GM12878 (cell line): ENCODE results near the gene DCAF5. TPM values are rescaled to one million over a fixed set of nuclear protein-coding genes. Genes with fewer than 3 reads are reported as not detected.

Source experiments
- CEBPB ChIP-seq, 2 experiments: fragments of 150-350 bp in 1 of 2; IDR thresholded peaks; 2 replicates each; pipeline ENCODE4 v1.6.1; 2012 to 2014; ENCODE audit warnings: low read depth in 2 of 2, low read length in 2 of 2, borderline replicate concordance in 1 of 2, inconsistent platforms in 1 of 2
- FOXM1 ChIP-seq: IDR thresholded peaks from 2 replicates; pipeline ENCODE4 v1.6.1; 2012; ENCODE audit warnings: low read depth, mild to moderate bottlenecking, inconsistent platforms, low read length, moderate library complexity
- HDGF ChIP-seq: fragments of 450-650 bp; IDR thresholded peaks from 2 replicates; pipeline ENCODE4 v1.6.1; 2016; ENCODE audit warnings: antibody characterized with exemption
- KLF5 ChIP-seq: fragments of 450-650 bp; IDR thresholded peaks from 2 replicates; pipeline ENCODE4 v1.6.1; 2014; ENCODE audit warnings: mild to moderate bottlenecking; ENCODE audit not compliant: partially characterized antibody
- MTA3 ChIP-seq: IDR thresholded peaks from 2 replicates; pipeline ENCODE4 v1.6.1; 2012; ENCODE audit warnings: low read length, inconsistent platforms, borderline replicate concordance
- NBN ChIP-seq: fragments of 450-650 bp; IDR thresholded peaks from 2 replicates; pipeline ENCODE4 v1.6.1; 2016
- PAX5 ChIP-seq: IDR thresholded peaks from 2 replicates; pipeline ENCODE4 v1.6.1; 2011; ENCODE audit warnings: low read depth, low read length, borderline replicate concordance
- RELA ChIP-seq: fragments of 450-650 bp; IDR thresholded peaks from 2 replicates; pipeline ENCODE4 v1.8.0; 2014; ENCODE audit warnings: borderline replicate concordance; ENCODE audit not compliant: partially characterized antibody
- RFX5 ChIP-seq: IDR thresholded peaks from 2 replicates; pipeline ENCODE4 v1.6.1; 2011; ENCODE audit warnings: low read depth, low read length, improper control_type of control experiment
- SMAD5 ChIP-seq: IDR thresholded peaks from 2 replicates; pipeline ENCODE4 v1.6.1; 2016; ENCODE audit warnings: antibody characterized with exemption, low read depth
- SMARCA5 ChIP-seq: fragments of 450-650 bp; IDR thresholded peaks from 2 replicates; pipeline ENCODE4 v1.6.1; 2017; ENCODE audit warnings: mild to moderate bottlenecking
- SPI1 ChIP-seq: IDR thresholded peaks from 2 replicates; pipeline ENCODE4 v1.6.1; 2011; ENCODE audit warnings: low read depth, mild to moderate bottlenecking, low read length, moderate library complexity, borderline replicate concordance; ENCODE audit not compliant: insufficient read depth
- SREBF2 ChIP-seq: IDR thresholded peaks from 2 replicates; pipeline ENCODE4 v1.6.1; 2012; ENCODE audit warnings: mild to moderate bottlenecking, low read length
- TAF1 ChIP-seq: IDR thresholded peaks from 2 replicates; pipeline ENCODE4 v1.6.1; 2011; ENCODE audit warnings: mild to moderate bottlenecking, low read depth, low read length, borderline replicate concordance
- TBL1XR1 ChIP-seq: IDR thresholded peaks from 2 replicates; pipeline ENCODE4 v1.6.1; 2012; ENCODE audit warnings: low read depth, low read length, improper control_type of control experiment
- ZNF217 ChIP-seq: fragments of 450-650 bp; IDR thresholded peaks from 2 replicates; pipeline ENCODE4 v1.6.1; 2017; ENCODE audit warnings: antibody characterized with exemption, mild to moderate bottlenecking
- polyA plus RNA-seq, 11 experiments: library from polyadenylated mRNA; depleted of rRNA in 4 of 11; unstranded in 6 of 11; stranded (reverse) in 5 of 11; fragments of >200 nt; fragmentation: Nextera tagmentation in 4 of 11; fragmentation: Illumina TruSeq in 1 of 11; extraction: Ambion mirVana in 4 of 11; extraction: Trizol in 1 of 11; gene quantifications; 1 replicate in 1 of 11; 2 replicates in 10 of 11; pipeline versions ENCODE4 v1.2.1 to v1.2.3, GENCODE V29; 2011 to 2016; ENCODE audit warnings: inconsistent platforms in 2 of 11, missing spikeins in 2 of 11, low read depth in 1 of 11
- total RNA-seq, 4 experiments: library from RNA; depleted of rRNA in 3 of 4; stranded (reverse); fragments of >200 nt in 3 of 4; fragmentation: Illumina TruSeq in 1 of 4; extraction: Trizol in 1 of 4; gene quantifications; 2 replicates each; pipeline versions ENCODE4 v1.2.1 to v1.2.3, GENCODE V29; 2013 to 2021
- TF ChIP-seq, protein P1 (sequence below): fragments of 450-650 bp; IDR thresholded peaks from 2 replicates; pipeline ENCODE4 v1.6.1; 2018; ENCODE audit warnings: borderline replicate concordance, mild to moderate bottlenecking; ENCODE audit not compliant: partially characterized antibody
- TF ChIP-seq, protein P2 (sequence below): fragments of 450-650 bp; formaldehyde crosslinking; IDR thresholded peaks from 2 replicates; pipeline ENCODE4 v1.4.0; 2020; ENCODE audit warnings: mild to moderate bottlenecking, moderate library complexity
- TF ChIP-seq, protein P3 (sequence below): fragments of 450-650 bp; IDR thresholded peaks from 2 replicates; pipeline ENCODE4 v1.6.1; 2016; ENCODE audit warnings: mild to moderate bottlenecking
- TF ChIP-seq, protein P4 (sequence below): IDR thresholded peaks from 2 replicates; pipeline ENCODE4 v1.6.1; 2011; ENCODE audit warnings: low read depth, low read length, improper control_type of control experiment, borderline replicate concordance
- TF ChIP-seq, protein P5 (sequence below): IDR thresholded peaks from 2 replicates; pipeline ENCODE4 v1.6.1; 2012; ENCODE audit warnings: low read depth, low read length, improper control_type of control experiment

The DCAF5 gene
- total and polyA plus RNA-seq, 10 of the 15 experiments (the other 5 are each of a cell fraction or from before 2014, with no cell fraction given), result 6.8 to 38.1 (median 19.1) TPM

DNA sequence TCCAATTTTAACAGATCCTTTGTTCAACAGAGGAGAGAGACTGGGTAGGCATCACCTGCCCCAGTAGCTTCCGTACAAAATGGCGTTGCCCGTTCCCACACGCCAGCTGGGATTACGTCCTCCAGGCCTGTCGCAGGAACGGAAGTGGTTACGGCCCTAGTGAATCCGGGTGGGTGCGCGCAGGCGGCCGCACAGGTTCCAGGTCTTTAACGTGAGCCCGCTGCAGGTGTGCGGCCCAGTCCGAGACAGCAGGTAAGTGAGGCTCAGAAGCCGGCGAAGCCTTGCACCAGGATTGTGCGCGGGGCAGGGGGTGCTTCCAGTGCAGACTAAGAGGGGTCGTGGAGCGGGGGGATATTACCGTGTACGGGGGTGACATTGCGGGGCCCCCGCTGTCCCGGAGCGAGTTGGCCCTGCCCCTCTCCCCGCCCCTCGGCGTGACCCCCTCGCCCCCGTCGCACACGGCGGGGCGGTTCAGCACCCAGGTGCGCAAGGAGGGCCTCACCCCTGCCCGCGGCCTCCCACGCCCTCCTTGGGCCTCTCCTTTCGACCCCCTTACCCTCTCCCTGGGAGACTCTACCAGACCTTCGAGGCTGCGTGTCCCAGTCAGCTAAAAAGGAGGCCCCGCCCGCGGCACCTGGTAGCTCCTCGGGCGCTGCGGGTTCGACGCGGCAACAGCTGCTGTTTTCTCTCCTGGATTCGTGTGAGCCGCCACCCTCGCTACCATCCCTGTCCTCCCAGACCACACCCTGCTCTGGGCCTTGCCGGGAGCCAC lies 38.6 kb upstream of the DCAF5 start, which contains the start of gene EXD2 (continued):
- TF ChIP-seq, protein P1, sequence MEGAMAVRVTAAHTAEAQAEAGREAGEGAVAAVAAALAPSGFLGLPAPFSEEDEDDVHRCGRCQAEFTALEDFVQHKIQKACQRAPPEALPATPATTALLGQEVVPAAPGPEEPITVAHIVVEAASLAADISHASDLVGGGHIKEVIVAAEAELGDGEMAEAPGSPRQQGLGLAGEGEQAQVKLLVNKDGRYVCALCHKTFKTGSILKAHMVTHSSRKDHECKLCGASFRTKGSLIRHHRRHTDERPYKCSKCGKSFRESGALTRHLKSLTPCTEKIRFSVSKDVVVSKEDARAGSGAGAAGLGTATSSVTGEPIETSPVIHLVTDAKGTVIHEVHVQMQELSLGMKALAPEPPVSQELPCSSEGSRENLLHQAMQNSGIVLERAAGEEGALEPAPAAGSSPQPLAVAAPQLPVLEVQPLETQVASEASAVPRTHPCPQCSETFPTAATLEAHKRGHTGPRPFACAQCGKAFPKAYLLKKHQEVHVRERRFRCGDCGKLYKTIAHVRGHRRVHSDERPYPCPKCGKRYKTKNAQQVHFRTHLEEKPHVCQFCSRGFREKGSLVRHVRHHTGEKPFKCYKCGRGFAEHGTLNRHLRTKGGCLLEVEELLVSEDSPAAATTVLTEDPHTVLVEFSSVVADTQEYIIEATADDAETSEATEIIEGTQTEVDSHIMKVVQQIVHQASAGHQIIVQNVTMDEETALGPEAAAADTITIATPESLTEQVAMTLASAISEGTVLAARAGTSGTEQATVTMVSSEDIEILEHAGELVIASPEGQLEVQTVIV, result peak; percentile 25
- TF ChIP-seq NBN (0 out of 2 replicates have a peak, but pooled peaks have one; percentile 65), MTA3 (no peak), ZNF217 (0 out of 2 replicates have a peak, but pooled peaks have one; percentile 33), SMAD5 (no peak), RELA (peak; percentile 47), KLF5 (no peak), TAF1 (peak; percentile 54; the same call in 1 of the 2 replicates), FOXM1 (no peak), SREBF2 (no peak), PAX5 (peak; percentile 14; the same call in 1 of the 2 replicates), HDGF (no peak; the same call in 1 of the 2 replicates), TBL1XR1 (no peak), RFX5 (no peak), SMARCA5 (peak; percentile 70; the same call in 1 of the 2 replicates), SPI1 (peak; percentile 26; the same call in 1 of the 2 replicates), CEBPB (IDR thresholded peaks at IDR 0.05; ENCODE audit: borderline replicate concordance in 1 of 2, low read depth in 2 of 2, low read length in 2 of 2) (no peak)
- TF ChIP-seq, protein P2, sequence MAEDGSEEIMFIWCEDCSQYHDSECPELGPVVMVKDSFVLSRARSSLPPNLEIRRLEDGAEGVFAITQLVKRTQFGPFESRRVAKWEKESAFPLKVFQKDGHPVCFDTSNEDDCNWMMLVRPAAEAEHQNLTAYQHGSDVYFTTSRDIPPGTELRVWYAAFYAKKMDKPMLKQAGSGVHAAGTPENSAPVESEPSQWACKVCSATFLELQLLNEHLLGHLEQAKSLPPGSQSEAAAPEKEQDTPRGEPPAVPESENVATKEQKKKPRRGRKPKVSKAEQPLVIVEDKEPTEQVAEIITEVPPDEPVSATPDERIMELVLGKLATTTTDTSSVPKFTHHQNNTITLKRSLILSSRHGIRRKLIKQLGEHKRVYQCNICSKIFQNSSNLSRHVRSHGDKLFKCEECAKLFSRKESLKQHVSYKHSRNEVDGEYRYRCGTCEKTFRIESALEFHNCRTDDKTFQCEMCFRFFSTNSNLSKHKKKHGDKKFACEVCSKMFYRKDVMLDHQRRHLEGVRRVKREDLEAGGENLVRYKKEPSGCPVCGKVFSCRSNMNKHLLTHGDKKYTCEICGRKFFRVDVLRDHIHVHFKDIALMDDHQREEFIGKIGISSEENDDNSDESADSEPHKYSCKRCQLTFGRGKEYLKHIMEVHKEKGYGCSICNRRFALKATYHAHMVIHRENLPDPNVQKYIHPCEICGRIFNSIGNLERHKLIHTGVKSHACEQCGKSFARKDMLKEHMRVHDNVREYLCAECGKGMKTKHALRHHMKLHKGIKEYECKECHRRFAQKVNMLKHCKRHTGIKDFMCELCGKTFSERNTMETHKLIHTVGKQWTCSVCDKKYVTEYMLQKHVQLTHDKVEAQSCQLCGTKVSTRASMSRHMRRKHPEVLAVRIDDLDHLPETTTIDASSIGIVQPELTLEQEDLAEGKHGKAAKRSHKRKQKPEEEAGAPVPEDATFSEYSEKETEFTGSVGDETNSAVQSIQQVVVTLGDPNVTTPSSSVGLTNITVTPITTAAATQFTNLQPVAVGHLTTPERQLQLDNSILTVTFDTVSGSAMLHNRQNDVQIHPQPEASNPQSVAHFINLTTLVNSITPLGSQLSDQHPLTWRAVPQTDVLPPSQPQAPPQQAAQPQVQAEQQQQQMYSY (CRISPR knock-in tag), result no peak
- TF ChIP-seq, protein P3, sequence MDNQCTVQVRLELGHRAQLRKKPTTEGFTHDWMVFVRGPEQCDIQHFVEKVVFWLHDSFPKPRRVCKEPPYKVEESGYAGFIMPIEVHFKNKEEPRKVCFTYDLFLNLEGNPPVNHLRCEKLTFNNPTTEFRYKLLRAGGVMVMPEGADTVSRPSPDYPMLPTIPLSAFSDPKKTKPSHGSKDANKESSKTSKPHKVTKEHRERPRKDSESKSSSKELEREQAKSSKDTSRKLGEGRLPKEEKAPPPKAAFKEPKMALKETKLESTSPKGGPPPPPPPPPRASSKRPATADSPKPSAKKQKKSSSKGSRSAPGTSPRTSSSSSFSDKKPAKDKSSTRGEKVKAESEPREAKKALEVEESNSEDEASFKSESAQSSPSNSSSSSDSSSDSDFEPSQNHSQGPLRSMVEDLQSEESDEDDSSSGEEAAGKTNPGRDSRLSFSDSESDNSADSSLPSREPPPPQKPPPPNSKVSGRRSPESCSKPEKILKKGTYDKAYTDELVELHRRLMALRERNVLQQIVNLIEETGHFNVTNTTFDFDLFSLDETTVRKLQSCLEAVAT, result peak; percentile 65
- TF ChIP-seq, protein P4, sequence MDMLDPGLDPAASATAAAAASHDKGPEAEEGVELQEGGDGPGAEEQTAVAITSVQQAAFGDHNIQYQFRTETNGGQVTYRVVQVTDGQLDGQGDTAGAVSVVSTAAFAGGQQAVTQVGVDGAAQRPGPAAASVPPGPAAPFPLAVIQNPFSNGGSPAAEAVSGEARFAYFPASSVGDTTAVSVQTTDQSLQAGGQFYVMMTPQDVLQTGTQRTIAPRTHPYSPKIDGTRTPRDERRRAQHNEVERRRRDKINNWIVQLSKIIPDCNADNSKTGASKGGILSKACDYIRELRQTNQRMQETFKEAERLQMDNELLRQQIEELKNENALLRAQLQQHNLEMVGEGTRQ, result no peak; the same call in 1 of the 2 replicates
- TF ChIP-seq, protein P5, sequence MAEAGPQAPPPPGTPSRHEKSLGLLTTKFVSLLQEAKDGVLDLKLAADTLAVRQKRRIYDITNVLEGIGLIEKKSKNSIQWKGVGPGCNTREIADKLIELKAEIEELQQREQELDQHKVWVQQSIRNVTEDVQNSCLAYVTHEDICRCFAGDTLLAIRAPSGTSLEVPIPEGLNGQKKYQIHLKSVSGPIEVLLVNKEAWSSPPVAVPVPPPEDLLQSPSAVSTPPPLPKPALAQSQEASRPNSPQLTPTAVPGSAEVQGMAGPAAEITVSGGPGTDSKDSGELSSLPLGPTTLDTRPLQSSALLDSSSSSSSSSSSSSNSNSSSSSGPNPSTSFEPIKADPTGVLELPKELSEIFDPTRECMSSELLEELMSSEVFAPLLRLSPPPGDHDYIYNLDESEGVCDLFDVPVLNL, result no peak
